Measurements from ENCODE around the gene EHD4. TPM values are rescaled to one million over a fixed set of nuclear protein-coding genes. Genes with fewer than 3 reads are reported as not detected.

Gene EHD4
- total and polyA plus RNA-seq, 9 of the 15 experiments (the other 6 are each of a cell fraction or from before 2014, with no cell fraction given), result 0.89 to 10.3 (median 6.4) TPM

DNA sequence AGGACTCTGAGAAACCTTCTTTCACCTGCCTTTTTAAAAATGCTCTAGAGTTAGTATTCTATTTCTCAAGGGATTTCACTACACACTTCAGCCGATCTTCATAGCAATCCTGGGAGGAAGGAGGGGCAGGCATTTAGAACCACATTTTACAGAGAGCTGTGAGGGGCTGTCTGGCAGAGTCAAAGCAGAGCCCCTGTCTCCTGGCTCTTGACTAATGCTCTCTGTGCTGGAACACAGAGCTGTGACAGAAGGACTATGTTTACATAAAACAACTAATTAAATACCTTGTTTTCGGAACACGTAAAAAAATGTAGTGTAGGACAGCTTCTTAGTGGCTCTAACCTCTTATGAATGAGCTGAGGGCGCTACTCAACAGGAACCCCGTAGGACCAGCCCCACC is 70.9 kb downstream of the EHD4 start:
- ChIA-PET POLR2A (interaction anchor here (0.8 to 1.7 kb wide), 2 partner anchors 12 to 15 kb away, joined by 3 to 4 read pairs; no protein-coding TSS in a partner anchor), CTCF (ENCODE audit: low intra/inter-chr PET ratio) (no interaction called here)
- in situ Hi-C loops (cut with MboI) (no loop called here), intact Hi-C loops (cut with micrococcal nuclease) (loop anchor here (5.0 to 10.0 kb wide), 3 partner anchors 89 to 434 kb away; no protein-coding TSS in a partner anchor)
- Histone ChIP-seq H3K27me3 (ENCODE audit: control insufficient read depth in 2 of 2, insufficient read depth in 2 of 2, low read length in 2 of 2) (no peaks in the 10 kb centered on the region), H3K27ac (ENCODE audit: extremely low read depth, low read depth, low read length) (no peak overlapping the region), H3K9me1 (ENCODE audit: control insufficient read depth, insufficient read depth, low read length) (no peaks in the 10 kb centered on the region), H3K36me3 (ENCODE audit: control insufficient read depth, insufficient read depth, low read length) (peaks cover 6% of the 10 kb centered on the region; the same call in 1 of the 3 replicates), H3K4me2 (ENCODE audit: insufficient read depth, low read length) (no peak overlapping the region), H2AFZ (ENCODE audit: low read depth, low read length) (no peak overlapping the region), H3K9ac (ENCODE audit: insufficient read depth in 1 of 2, low read depth in 2 of 2, low read length in 2 of 2) (peak overlapping the region in 1 of 2 experiments; percentile 28; a peak in 1 of 4 replicates), H3K4me1 (replicated peaks in 1 of 2; ENCODE audit: control insufficient read depth in 2 of 2, insufficient read depth in 2 of 2, low read length in 2 of 2) (peaks cover 0 to 4% of the 10 kb centered on the region in 2 experiments; a peak in 1 of 5 replicates), H3K79me2 (ENCODE audit: control insufficient read depth, insufficient read depth, low read length) (no peaks in the 10 kb centered on the region), H4K20me1 (replicated peaks; ENCODE audit: control insufficient read depth, insufficient read depth, low read length) (peaks cover 6% of the 10 kb centered on the region), H3K9me3 (replicated peaks; ENCODE audit: control insufficient read depth, insufficient read depth, low read depth, low read length) (no peaks in the 10 kb centered on the region), H3K4me3 (no peak overlapping the region)
- ATAC-seq (no peak), FAIRE-seq (no peak), DNase-seq (ENCODE audit: extremely low read depth in 1 of 4, low spot score in 3 of 4) (no peak)
- TF ChIP-seq, protein P1, sequence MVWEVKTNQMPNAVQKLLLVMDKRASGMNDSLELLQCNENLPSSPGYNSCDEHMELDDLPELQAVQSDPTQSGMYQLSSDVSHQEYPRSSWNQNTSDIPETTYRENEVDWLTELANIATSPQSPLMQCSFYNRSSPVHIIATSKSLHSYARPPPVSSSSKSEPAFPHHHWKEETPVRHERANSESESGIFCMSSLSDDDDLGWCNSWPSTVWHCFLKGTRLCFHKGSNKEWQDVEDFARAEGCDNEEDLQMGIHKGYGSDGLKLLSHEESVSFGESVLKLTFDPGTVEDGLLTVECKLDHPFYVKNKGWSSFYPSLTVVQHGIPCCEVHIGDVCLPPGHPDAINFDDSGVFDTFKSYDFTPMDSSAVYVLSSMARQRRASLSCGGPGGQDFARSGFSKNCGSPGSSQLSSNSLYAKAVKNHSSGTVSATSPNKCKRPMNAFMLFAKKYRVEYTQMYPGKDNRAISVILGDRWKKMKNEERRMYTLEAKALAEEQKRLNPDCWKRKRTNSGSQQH (CRISPR knock-in tag; IDR thresholded peaks at IDR 0.05), result no peak
- TF ChIP-seq C11orf30 (IDR thresholded peaks at IDR 0.05; ENCODE audit: low read depth) (no peak), PPARD (CRISPR knock-in tag; IDR thresholded peaks at IDR 0.05) (no peak), HDAC8 (tag; IDR thresholded peaks at IDR 0.05) (no peak), DPF2 (IDR thresholded peaks at IDR 0.05) (no peak), FOXM1 (IDR thresholded peaks at IDR 0.05; ENCODE audit: low read depth) (no peak), FOXM1 (CRISPR knock-in tag; IDR thresholded peaks at IDR 0.05; ENCODE audit: low read depth) (no peak), NFE2 (IDR thresholded peaks at IDR 0.05; ENCODE audit: low read depth) (no peak), ZNF764 (CRISPR knock-in tag; IDR thresholded peaks at IDR 0.05; ENCODE audit: low read depth) (no peak), TGIF2 (CRISPR knock-in tag; IDR thresholded peaks at IDR 0.05) (no peak), ZNF444 (CRISPR knock-in tag; IDR thresholded peaks at IDR 0.05) (no peak), FOXK1 (CRISPR knock-in tag; IDR thresholded peaks at IDR 0.05; ENCODE audit: borderline replicate concordance) (no peak), ERF (CRISPR knock-in tag; IDR thresholded peaks at IDR 0.05) (no peak), ZNF766 (CRISPR knock-in tag; conservative IDR thresholded peaks at IDR 0.05) (no peak), U2AF2 (optimal IDR thresholded peaks at IDR 0.05; ENCODE audit: low read depth, low read length) (no peak), ZNF551 (CRISPR knock-in tag; IDR thresholded peaks at IDR 0.05) (no peak), BDP1 (IDR thresholded peaks at IDR 0.05; ENCODE audit: insufficient read depth, insufficient read length) (no peak), SMARCB1 (IDR thresholded peaks at IDR 0.05; ENCODE audit: insufficient read length, low read depth) (no peak), HNRNPUL1 (IDR thresholded peaks at IDR 0.05; ENCODE audit: low read length) (no peak), DDX20 (tag; IDR thresholded peaks at IDR 0.05; ENCODE audit: low read depth) (no peak)
- TF ChIP-seq, protein P2, sequence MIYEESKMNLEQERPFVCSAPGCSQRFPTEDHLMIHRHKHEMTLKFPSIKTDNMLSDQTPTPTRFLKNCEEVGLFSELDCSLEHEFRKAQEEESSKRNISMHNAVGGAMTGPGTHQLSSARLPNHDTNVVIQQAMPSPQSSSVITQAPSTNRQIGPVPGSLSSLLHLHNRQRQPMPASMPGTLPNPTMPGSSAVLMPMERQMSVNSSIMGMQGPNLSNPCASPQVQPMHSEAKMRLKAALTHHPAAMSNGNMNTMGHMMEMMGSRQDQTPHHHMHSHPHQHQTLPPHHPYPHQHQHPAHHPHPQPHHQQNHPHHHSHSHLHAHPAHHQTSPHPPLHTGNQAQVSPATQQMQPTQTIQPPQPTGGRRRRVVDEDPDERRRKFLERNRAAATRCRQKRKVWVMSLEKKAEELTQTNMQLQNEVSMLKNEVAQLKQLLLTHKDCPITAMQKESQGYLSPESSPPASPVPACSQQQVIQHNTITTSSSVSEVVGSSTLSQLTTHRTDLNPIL (CRISPR knock-in tag; IDR thresholded peaks at IDR 0.05), result no peak
- 75% methylated on average over 5 of the region's 5 CpGs for WGBS (ENCODE audit: insufficient coverage, low coverage, missing lambda C conversion rate)
- BruUV-seq (replicated peaks), result no TSS peak

Data from K562 (cell line).